ENCODE results near the gene CDH12.

DNA sequence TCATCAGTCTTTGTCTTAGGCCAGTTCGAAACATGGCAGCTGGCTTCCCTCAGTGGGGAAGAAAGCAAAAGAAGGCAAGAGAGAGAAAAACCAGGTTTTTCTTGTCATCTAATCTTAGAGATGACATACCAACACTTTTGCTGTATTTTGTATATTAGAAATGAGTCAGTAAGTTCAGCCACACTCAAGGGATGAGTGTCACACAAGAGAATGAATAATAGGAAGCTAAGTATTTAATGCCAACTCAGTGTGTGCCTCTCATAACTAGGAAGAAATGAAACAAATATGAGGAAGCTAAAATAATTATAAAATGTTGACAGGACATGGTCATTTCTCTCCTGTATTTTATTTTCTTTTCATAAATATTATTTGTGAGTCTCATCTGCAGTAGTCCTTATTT is 65.3 kb downstream of the CDH12 start:
- TF ChIP-seq, protein P1, sequence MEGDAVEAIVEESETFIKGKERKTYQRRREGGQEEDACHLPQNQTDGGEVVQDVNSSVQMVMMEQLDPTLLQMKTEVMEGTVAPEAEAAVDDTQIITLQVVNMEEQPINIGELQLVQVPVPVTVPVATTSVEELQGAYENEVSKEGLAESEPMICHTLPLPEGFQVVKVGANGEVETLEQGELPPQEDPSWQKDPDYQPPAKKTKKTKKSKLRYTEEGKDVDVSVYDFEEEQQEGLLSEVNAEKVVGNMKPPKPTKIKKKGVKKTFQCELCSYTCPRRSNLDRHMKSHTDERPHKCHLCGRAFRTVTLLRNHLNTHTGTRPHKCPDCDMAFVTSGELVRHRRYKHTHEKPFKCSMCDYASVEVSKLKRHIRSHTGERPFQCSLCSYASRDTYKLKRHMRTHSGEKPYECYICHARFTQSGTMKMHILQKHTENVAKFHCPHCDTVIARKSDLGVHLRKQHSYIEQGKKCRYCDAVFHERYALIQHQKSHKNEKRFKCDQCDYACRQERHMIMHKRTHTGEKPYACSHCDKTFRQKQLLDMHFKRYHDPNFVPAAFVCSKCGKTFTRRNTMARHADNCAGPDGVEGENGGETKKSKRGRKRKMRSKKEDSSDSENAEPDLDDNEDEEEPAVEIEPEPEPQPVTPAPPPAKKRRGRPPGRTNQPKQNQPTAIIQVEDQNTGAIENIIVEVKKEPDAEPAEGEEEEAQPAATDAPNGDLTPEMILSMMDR (IDR thresholded peaks at IDR 0.05; ENCODE audit: insufficient read depth, low read depth, low read length) = no peak
- no peak for TF ChIP-seq EZH2 (IDR thresholded peaks at IDR 0.05; ENCODE audit: insufficient read depth, low read length)
